GM12878 (cell line): ENCODE data around the gene ARHGEF7. TPM values are rescaled to one million over a fixed set of nuclear protein-coding genes. Genes with fewer than 3 reads are reported as not detected.

ENCODE experiments used
- BMI1 ChIP-seq: fragments of 450-650 bp; IDR thresholded peaks from 2 replicates; pipeline ENCODE4 v1.6.1; 2016; ENCODE audit warnings: mild to moderate bottlenecking, moderate library complexity, borderline replicate concordance
- CBFB ChIP-seq: IDR thresholded peaks from 2 replicates; pipeline ENCODE4 v1.6.1; 2016; ENCODE audit warnings: antibody characterized with exemption, low read depth
- FOXM1 ChIP-seq: IDR thresholded peaks from 2 replicates; pipeline ENCODE4 v1.6.1; 2012; ENCODE audit warnings: low read depth, mild to moderate bottlenecking, inconsistent platforms, low read length, moderate library complexity
- MYB ChIP-seq: fragments of 150-350 bp; IDR thresholded peaks from 2 replicates; pipeline ENCODE4 v1.6.1; 2014; ENCODE audit warnings: mild to moderate bottlenecking, low read depth, low read length, borderline replicate concordance
- NFXL1 ChIP-seq: fragments of 450-650 bp; IDR thresholded peaks from 2 replicates; pipeline ENCODE4 v1.6.1; 2017; ENCODE audit warnings: antibody characterized with exemption, mild to moderate bottlenecking, borderline replicate concordance
- NFYA ChIP-seq: IDR thresholded peaks from 2 replicates; pipeline ENCODE4 v1.6.1; 2011; ENCODE audit warnings: low read depth, mild to moderate bottlenecking, low read length, improper control_type of control experiment, borderline replicate concordance
- NR2F1 ChIP-seq: fragments of 450-650 bp; conservative IDR thresholded peaks from 2 replicates; pipeline ENCODE4 v1.6.1; 2017; ENCODE audit warnings: mild to moderate bottlenecking
- PRDM15 ChIP-seq: fragments of 450-650 bp; formaldehyde crosslinking; IDR thresholded peaks from 2 replicates; pipeline ENCODE4 v1.4.0; 2020; ENCODE audit warnings: mild to moderate bottlenecking, moderate library complexity
- RCOR1 ChIP-seq: conservative IDR thresholded peaks from 2 replicates; pipeline ENCODE4 v1.6.1; 2012; ENCODE audit warnings: low read depth, low read length, improper control_type of control experiment
- SIN3A ChIP-seq: IDR thresholded peaks from 2 replicates; pipeline ENCODE4 v1.6.1; 2012; ENCODE audit warnings: low read depth, low read length, improper control_type of control experiment
- SMC3 ChIP-seq: IDR thresholded peaks from 2 replicates; pipeline ENCODE4 v1.6.1; 2011; ENCODE audit warnings: low read length, improper control_type of control experiment, borderline replicate concordance
- SREBF2 ChIP-seq: IDR thresholded peaks from 2 replicates; pipeline ENCODE4 v1.6.1; 2012; ENCODE audit warnings: mild to moderate bottlenecking, low read length
- TARDBP ChIP-seq: IDR thresholded peaks from 2 replicates; pipeline ENCODE4 v1.6.1; 2016; ENCODE audit warnings: borderline replicate concordance
- YBX1 ChIP-seq: fragments of 450-650 bp; IDR thresholded peaks from 2 replicates; pipeline ENCODE4 v1.6.1; 2016; ENCODE audit warnings: antibody characterized with exemption
- ZNF207 ChIP-seq: fragments of 450-650 bp; IDR thresholded peaks from 2 replicates; pipeline ENCODE4 v1.6.1; 2014; ENCODE audit warnings: antibody characterized with exemption, mild to moderate bottlenecking, borderline replicate concordance
- ZZZ3 ChIP-seq: IDR thresholded peaks from 2 replicates; pipeline ENCODE4 v1.6.1; 2011; ENCODE audit warnings: low read depth; ENCODE audit not compliant: control insufficient read depth, insufficient read length
- polyA plus RNA-seq, 11 experiments: library from polyadenylated mRNA; depleted of rRNA in 4 of 11; unstranded in 6 of 11; stranded (reverse) in 5 of 11; fragments of >200 nt; fragmentation: Nextera tagmentation in 4 of 11; fragmentation: Illumina TruSeq in 1 of 11; extraction: Ambion mirVana in 4 of 11; extraction: Trizol in 1 of 11; gene quantifications; 1 replicate in 1 of 11; 2 replicates in 10 of 11; pipeline versions ENCODE4 v1.2.1 to v1.2.3, GENCODE V29; 2011 to 2016; ENCODE audit warnings: inconsistent platforms in 2 of 11, missing spikeins in 2 of 11, low read depth in 1 of 11
- total RNA-seq, 4 experiments: library from RNA; depleted of rRNA in 3 of 4; stranded (reverse); fragments of >200 nt in 3 of 4; fragmentation: Illumina TruSeq in 1 of 4; extraction: Trizol in 1 of 4; gene quantifications; 2 replicates each; pipeline versions ENCODE4 v1.2.1 to v1.2.3, GENCODE V29; 2013 to 2021

The ARHGEF7 gene
- total and polyA plus RNA-seq, 10 of the 15 experiments (the other 5 are each of a cell fraction or from before 2014, with no cell fraction given): 4.7 to 65.5 (median 36.6) TPM

- TF ChIP-seq PRDM15 (CRISPR knock-in tag) (no peak), SIN3A (no peak), SMC3 (no peak), NR2F1 (no peak), YBX1 (no peak), BMI1 (no peak), RCOR1 (no peak), CBFB (no peak), ZZZ3 (no peak), NFYA (no peak), NFXL1 (no peak), ZNF207 (no peak), SREBF2 (no peak), MYB (no peak), TARDBP (no peak), FOXM1 (no peak)
These were observed 63.3 kb downstream of the ARHGEF7 start (continued) for GRCh38 chr13:111178402-111178801.
